Uterus (tissue), 4 donors: ENCODE data around the gene EYS. TPM values are rescaled to one million over a fixed set of nuclear protein-coding genes. Genes with fewer than 3 reads are reported as not detected.

Source experiments
- DNase-seq, 2 donors: peaks; one replicate each; pipeline ENCODE4 v3.0.0-alpha.2; 2019 to 2020
- H3K27ac ChIP-seq, 2 donors: fragments of 200-600 bp; sonication (generic); 1 replicate in 1 of 2; 2 replicates in 1 of 2; pipeline ENCODE4 v1.5.1; 2016 to 2018
- H3K27me3 ChIP-seq, 2 donors: fragments of 200-600 bp; sonication (generic); one replicate each; pipeline ENCODE4 v1.5.1; 2018 to 2019; ENCODE audit warnings: control low read depth in 1 of 2
- H3K36me3 ChIP-seq, 2 donors: fragments of 200-600 bp; sonication (generic); one replicate each; pipeline ENCODE4 v1.5.1; 2019; ENCODE audit warnings: control low read depth in 1 of 2
- H3K4me1 ChIP-seq, 2 donors: fragments of 200-600 bp; sonication (generic); one replicate each; pipeline ENCODE4 v1.5.1; 2018 to 2019; ENCODE audit warnings: control low read depth in 1 of 2
- H3K4me3 ChIP-seq, 2 donors: fragments of 200-600 bp; sonication (generic); 1 replicate in 1 of 2; 2 replicates in 1 of 2; pipeline ENCODE4 v1.5.1; 2018 to 2019; ENCODE audit warnings: mild to moderate bottlenecking in 1 of 2
- H3K9me3 ChIP-seq, 2 donors: fragments of 200-600 bp; sonication (generic); one replicate each; pipeline ENCODE4 v1.5.1; 2019; ENCODE audit warnings: control low read depth in 1 of 2
- POLR2A ChIP-seq, 2 donors: fragments of 450-650 bp; IDR thresholded peaks; one replicate each; pipeline ENCODE4 v1.6.1; 2016; ENCODE audit warnings: antibody characterized with exemption in 2 of 2, mild to moderate bottlenecking in 1 of 2, moderate library complexity in 1 of 2
- intact Hi-C: fragments of 100-400 bp; cut with DNase I; formaldehyde crosslinking; loops from one replicate; pipeline ENCODE4 v1.15.1; 2023; ENCODE audit warnings: low total_unique reads
- total RNA-seq, 4 donors: library from RNA; depleted of rRNA in 3 of 4; stranded (reverse); fragments of >200 nt in 3 of 4; gene quantifications; one replicate each; pipeline versions ENCODE4 v1.1.0 to v1.2.4, GENCODE V29; 2014 to 2023
- TF ChIP-seq, protein P1 (sequence below), 4 experiments: fragments of 200-600 bp in 2 of 4; fragments of 450-650 bp in 2 of 4; sonication (generic) in 2 of 4; IDR thresholded peaks; one replicate each; pipeline ENCODE4 v1.5.1; 2016 to 2019; ENCODE audit warnings: antibody characterized with exemption in 4 of 4, mild to moderate bottlenecking in 2 of 4, moderate library complexity in 1 of 4
- donor health status: DM: yes; HTN: yes; CAD: no.

The EYS gene
- total RNA-seq, 4 donors from 2014 or later, result 1.3 TPM; not detected in 3

DNA sequence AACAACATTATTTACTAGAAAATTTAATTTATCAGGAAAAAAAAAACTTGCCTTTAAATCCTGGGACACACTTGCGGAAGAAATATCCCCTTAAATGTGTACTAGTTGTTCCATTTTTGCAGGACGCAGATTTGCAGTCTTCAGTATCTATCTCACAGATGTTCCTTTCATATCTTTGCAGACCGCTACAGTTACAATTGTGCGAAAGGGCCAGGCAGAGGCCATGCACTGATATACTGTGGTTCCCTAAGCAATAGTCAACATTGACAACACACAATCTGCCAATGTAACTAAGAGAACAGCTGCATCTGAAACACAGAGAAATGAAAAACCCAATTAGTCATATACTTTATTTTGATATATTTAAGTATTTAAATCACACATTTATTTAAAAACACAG is 411.2 kb downstream of the EYS start:
- Histone ChIP-seq H3K4me3 (no peak overlapping the region), H3K27me3 (no peaks in the 10 kb centered on the region), H3K4me1 (no peaks in the 10 kb centered on the region), H3K36me3 (no peaks in the 10 kb centered on the region), H3K27ac (no peak overlapping the region), H3K9me3 (no peaks in the 10 kb centered on the region)
- intact Hi-C loops, result no loop called here
- TF ChIP-seq, protein P1, sequence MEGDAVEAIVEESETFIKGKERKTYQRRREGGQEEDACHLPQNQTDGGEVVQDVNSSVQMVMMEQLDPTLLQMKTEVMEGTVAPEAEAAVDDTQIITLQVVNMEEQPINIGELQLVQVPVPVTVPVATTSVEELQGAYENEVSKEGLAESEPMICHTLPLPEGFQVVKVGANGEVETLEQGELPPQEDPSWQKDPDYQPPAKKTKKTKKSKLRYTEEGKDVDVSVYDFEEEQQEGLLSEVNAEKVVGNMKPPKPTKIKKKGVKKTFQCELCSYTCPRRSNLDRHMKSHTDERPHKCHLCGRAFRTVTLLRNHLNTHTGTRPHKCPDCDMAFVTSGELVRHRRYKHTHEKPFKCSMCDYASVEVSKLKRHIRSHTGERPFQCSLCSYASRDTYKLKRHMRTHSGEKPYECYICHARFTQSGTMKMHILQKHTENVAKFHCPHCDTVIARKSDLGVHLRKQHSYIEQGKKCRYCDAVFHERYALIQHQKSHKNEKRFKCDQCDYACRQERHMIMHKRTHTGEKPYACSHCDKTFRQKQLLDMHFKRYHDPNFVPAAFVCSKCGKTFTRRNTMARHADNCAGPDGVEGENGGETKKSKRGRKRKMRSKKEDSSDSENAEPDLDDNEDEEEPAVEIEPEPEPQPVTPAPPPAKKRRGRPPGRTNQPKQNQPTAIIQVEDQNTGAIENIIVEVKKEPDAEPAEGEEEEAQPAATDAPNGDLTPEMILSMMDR (IDR thresholded peaks at IDR 0.05), result no peak
- no peak for TF ChIP-seq POLR2A (IDR thresholded peaks at IDR 0.05)
- no peak for DNase-seq

DNA sequence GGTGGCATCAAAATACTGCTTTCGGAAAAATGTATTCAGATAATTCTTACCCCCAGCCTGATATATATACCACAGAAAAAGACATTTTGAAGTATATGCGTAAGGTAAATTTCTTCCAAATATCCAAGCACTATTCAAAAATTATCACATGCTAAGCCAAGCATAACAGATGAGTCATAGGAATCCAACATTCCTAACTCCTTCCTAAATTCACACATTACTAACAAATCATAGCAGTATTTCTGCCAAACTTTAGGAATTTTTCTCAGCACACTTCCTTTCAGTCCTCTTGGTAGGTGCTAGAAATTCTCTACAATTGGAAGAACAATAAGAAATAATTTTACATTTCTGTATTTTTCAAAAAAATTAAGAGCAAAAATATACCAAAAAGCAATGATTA is 417.5 kb downstream of the EYS start:
- Histone ChIP-seq H3K4me1 (no peaks in the 10 kb centered on the region), H3K27ac (no peak overlapping the region), H3K4me3 (no peak overlapping the region), H3K9me3 (no peaks in the 10 kb centered on the region), H3K27me3 (no peaks in the 10 kb centered on the region), H3K36me3 (peaks cover 0 to 3% of the 10 kb centered on the region in 2 donors)
- TF ChIP-seq POLR2A (IDR thresholded peaks at IDR 0.05), result no peak
- TF ChIP-seq, protein P1 (IDR thresholded peaks at IDR 0.05), result no peak
- DNase-seq, result no peak
- intact Hi-C loops, result no loop called here

DNA sequence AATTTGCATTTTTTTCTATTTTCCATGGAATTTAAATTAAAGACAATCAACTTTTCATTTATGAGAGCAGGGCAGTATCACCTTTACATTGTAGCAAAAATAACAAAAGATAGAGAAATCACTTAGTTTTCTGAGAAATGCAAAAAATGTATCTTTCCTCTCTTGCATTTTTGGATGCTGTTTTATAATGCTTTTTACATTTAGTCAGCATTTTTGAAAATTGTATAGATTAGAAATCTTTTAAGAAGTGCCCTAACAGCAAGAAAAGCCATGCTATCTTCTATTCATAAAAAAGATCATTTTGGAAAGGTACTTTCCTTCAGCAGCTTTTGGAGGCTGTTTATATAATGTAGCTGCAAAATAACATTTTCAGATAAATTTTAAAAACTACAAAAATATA is 421.8 kb downstream of the EYS start:
- intact Hi-C loops, result no loop called here
- DNase-seq, result no peak
- Histone ChIP-seq H3K27ac (no peak overlapping the region), H3K36me3 (peaks cover 0 to 3% of the 10 kb centered on the region in 2 donors), H3K9me3 (no peaks in the 10 kb centered on the region), H3K4me1 (no peaks in the 10 kb centered on the region), H3K27me3 (no peaks in the 10 kb centered on the region), H3K4me3 (no peak overlapping the region)
- no peak for TF ChIP-seq POLR2A (IDR thresholded peaks at IDR 0.05)
- TF ChIP-seq, protein P1 (IDR thresholded peaks at IDR 0.05), result no peak

DNA sequence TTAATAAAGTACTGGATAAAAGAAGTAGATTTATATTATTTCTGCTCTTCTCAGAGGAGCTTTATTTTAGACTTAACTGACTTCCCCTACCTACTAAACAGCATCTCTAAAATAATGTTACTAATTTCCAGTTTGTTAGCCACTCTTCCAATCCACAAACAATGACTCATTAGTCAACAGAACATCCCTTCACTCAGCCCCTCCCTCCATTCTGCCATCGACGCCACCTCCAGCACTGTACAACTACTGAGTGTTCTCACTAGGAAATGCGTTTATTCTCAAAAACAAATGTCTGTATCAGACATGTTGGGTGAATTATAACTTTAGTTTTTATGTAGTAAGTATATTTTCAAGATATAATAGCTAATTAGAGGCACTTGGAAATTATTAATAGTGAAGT is 427.0 kb downstream of the EYS start:
- no peak overlapping the region for H3K27ac ChIP-seq
- H3K4me3 ChIP-seq, result no peak overlapping the region
- H3K4me1 ChIP-seq, result no peaks in the 10 kb centered on the region
- H3K36me3 ChIP-seq, result no peaks in the 10 kb centered on the region
- DNase-seq, result no peak
- TF ChIP-seq, protein P1 (IDR thresholded peaks at IDR 0.05), result no peak
- TF ChIP-seq POLR2A (IDR thresholded peaks at IDR 0.05), result no peak
- H3K27me3 ChIP-seq, result no peaks in the 10 kb centered on the region
- intact Hi-C loops, result no loop called here
- no peaks in the 10 kb centered on the region for H3K9me3 ChIP-seq

DNA sequence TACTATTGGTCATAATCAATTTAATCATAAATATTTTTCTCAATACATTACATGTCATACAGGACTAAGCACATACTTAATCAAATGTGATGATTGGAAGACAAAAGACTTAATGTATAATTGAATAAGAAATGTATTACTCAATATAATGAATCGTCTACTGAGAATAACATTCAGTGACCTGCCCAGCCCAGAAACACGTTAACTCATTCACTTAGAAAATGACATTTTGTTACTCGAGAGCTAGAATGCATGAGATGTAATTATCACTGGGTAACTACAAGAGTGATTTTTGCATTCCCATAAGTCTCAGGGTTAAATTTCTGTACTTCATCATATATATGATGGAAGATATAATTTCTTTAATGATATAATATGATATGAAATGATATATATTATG is 444.8 kb downstream of the EYS start:
- Histone ChIP-seq H3K9me3 (no peaks in the 10 kb centered on the region), H3K27me3 (no peaks in the 10 kb centered on the region), H3K4me3 (no peak overlapping the region), H3K36me3 (no peaks in the 10 kb centered on the region), H3K27ac (no peak overlapping the region), H3K4me1 (no peaks in the 10 kb centered on the region)
- intact Hi-C loops, result no loop called here
- TF ChIP-seq, protein P1 (IDR thresholded peaks at IDR 0.05), result no peak
- TF ChIP-seq POLR2A (IDR thresholded peaks at IDR 0.05), result no peak
- DNase-seq, result no peak
